Gastrocnemius medialis (tissue), 4 donors: ENCODE measurements around the gene TBC1D25. TPM values are rescaled to one million over a fixed set of nuclear protein-coding genes. Genes with fewer than 3 reads are reported as not detected.
A peak's percentile ranks its signal among the peaks of the same experiment; 100 is the strongest.

Source experiments
- ATAC-seq, 2 donors: fragments of 150-250 bp; one replicate each; pipeline ENCODE4 v1.9.1; 2016
- DNase-seq, 2 donors: peaks; one replicate each; pipeline ENCODE4 v3.0.0-alpha.2; 2019
- H3K27ac ChIP-seq, 4 donors: fragments of 200-600 bp; sonication (generic); 1 replicate in 1 of 4; 2 replicates in 3 of 4; pipeline ENCODE4 v1.5.1; 2016 to 2018; ENCODE audit warnings: mild to moderate bottlenecking in 2 of 4, moderate library complexity in 1 of 4
- H3K27me3 ChIP-seq, 3 donors: fragments of 200-600 bp; sonication (generic) in 2 of 3; 1 replicate in 1 of 3; 2 replicates in 2 of 3; pipeline versions ENCODE4 v1.5.1 to v1.6.0; 2016 to 2019; ENCODE audit warnings: mild to moderate bottlenecking in 1 of 3, moderate library complexity in 1 of 3
- H3K36me3 ChIP-seq, 2 donors: fragments of 200-600 bp; sonication (generic) in 1 of 2; one replicate each; pipeline ENCODE4 v1.5.1; 2017 to 2018
- H3K4me1 ChIP-seq, 2 donors: fragments of 200-600 bp; sonication (generic) in 1 of 2; one replicate each; pipeline ENCODE4 v1.5.1; 2016 to 2017; ENCODE audit warnings: mild to moderate bottlenecking in 2 of 2
- H3K4me3 ChIP-seq, 4 donors: fragments of 200-600 bp; sonication (generic) in 3 of 4; 1 replicate in 1 of 4; 2 replicates in 3 of 4; pipeline ENCODE4 v1.5.1; 2016 to 2019; ENCODE audit warnings: mild to moderate bottlenecking in 2 of 4
- H3K9me3 ChIP-seq, 3 donors: fragments of 200-600 bp; sonication (generic) in 2 of 3; 1 replicate in 1 of 3; 2 replicates in 2 of 3; pipeline ENCODE4 v1.5.1; 2016 to 2019
- CTCF ChIP-seq, 5 experiments: fragments of 450-650 bp in 3 of 5; fragments of 200-600 bp in 2 of 5; sonication (generic) in 2 of 5; IDR thresholded peaks in 4 of 5; conservative IDR thresholded peaks in 1 of 5; 1 replicate in 4 of 5; 2 replicates in 1 of 5; pipeline ENCODE4 v1.5.1; 2016 to 2019; ENCODE audit warnings: antibody characterized with exemption in 5 of 5, mild to moderate bottlenecking in 3 of 5, moderate library complexity in 3 of 5
- POLR2A ChIP-seq, 2 donors: fragments of 450-650 bp; IDR thresholded peaks; one replicate each; pipeline ENCODE4 v1.6.1; 2017; ENCODE audit warnings: antibody characterized with exemption in 2 of 2, mild to moderate bottlenecking in 2 of 2, moderate library complexity in 2 of 2
- in situ Hi-C, 4 donors: fragments of 200-750 bp; cut with MboI; loops; one replicate each; pipeline versions ENCODE4 v1.15.0 to v1.8.0; 2017; ENCODE audit warnings: low sequenced_read_pairs in 4 of 4
- intact Hi-C: fragments of 100-400 bp; cut with DNase I; formaldehyde crosslinking; loops from one replicate; pipeline ENCODE4 v1.15.1; 2023; ENCODE audit warnings: low total_unique reads
- total RNA-seq, 4 donors: library from RNA; depleted of rRNA; stranded (reverse); fragments of >200 nt; gene quantifications; one replicate each; pipeline versions ENCODE4 v1.1.0 to v1.2.3, GENCODE V29; 2016

The TBC1D25 gene
- total RNA-seq, 4 donors from 2014 or later: 10.3 to 14.8 (median 11.9) TPM

DNA sequence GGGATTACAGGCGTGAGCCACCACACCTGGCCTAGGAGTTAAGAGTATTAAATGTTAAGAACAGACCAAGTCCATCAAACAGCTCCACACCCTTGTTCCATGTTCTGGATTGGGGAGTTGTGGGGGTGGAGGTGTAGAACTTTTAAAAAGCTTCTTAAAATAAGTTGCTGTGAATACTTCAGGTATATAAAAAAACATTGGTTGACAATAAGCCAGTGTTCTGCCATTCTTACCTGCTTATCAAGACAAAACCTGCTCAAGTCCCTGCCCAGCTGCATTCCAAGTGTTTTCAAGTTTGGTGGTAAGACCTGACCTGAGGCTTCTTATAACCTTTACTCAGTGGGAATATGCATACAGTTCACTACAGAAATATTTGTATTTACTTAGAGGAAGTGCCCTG, 41.1 kb downstream of the TBC1D25 start:
- H3K4me1 ChIP-seq: peaks cover 7 to 12% of the 10 kb centered on the region in 2 donors
- DNase-seq (no peak), ATAC-seq (no peak)
- no peak overlapping the region for H3K4me3 ChIP-seq
- no peaks in the 10 kb centered on the region for H3K9me3 ChIP-seq
- H3K36me3 ChIP-seq: peaks cover 0 to 32% of the 10 kb centered on the region in 2 donors
- intact Hi-C loops (no loop called here), in situ Hi-C loops (no loop called here)
- TF ChIP-seq POLR2A (IDR thresholded peaks at IDR 0.05) (no peak), CTCF (IDR thresholded peaks at IDR 0.05 in 4 of 5, conservative IDR thresholded peaks at IDR 0.05 in 1 of 5) (no peak)
- H3K27ac ChIP-seq: no peak overlapping the region
- H3K27me3 ChIP-seq: no peaks in the 10 kb centered on the region

DNA sequence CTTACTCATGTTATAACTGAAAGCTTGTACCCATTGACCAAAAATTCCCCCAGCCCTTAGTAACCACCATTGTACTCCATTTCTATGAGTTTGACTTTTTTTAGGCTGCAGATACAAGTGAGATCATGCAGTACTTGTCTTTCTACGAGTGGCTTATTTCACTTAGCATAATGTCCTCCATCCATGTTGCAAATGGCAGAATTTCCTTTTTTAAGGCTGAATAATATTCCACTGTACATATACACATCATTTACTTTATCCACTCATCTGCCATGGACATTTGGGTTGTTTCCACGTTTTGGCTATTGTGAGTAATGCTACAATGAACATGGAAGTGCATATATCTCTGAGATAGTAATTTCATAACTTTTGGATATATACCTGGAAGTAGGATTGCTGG, 45.2 kb downstream of the TBC1D25 start:
- H3K4me1 ChIP-seq: no peaks in the 10 kb centered on the region
- no peaks in the 10 kb centered on the region for H3K9me3 ChIP-seq
- no peak overlapping the region for H3K4me3 ChIP-seq
- DNase-seq (no peak), ATAC-seq (no peak)
- no peak for TF ChIP-seq CTCF (IDR thresholded peaks at IDR 0.05 in 4 of 5, conservative IDR thresholded peaks at IDR 0.05 in 1 of 5)
- TF ChIP-seq POLR2A (IDR thresholded peaks at IDR 0.05): no peak
- H3K27ac ChIP-seq: no peak overlapping the region
- intact Hi-C loops: no loop called here
- H3K27me3 ChIP-seq: no peaks in the 10 kb centered on the region
- H3K36me3 ChIP-seq: no peaks in the 10 kb centered on the region
- in situ Hi-C loops: no loop called here

DNA sequence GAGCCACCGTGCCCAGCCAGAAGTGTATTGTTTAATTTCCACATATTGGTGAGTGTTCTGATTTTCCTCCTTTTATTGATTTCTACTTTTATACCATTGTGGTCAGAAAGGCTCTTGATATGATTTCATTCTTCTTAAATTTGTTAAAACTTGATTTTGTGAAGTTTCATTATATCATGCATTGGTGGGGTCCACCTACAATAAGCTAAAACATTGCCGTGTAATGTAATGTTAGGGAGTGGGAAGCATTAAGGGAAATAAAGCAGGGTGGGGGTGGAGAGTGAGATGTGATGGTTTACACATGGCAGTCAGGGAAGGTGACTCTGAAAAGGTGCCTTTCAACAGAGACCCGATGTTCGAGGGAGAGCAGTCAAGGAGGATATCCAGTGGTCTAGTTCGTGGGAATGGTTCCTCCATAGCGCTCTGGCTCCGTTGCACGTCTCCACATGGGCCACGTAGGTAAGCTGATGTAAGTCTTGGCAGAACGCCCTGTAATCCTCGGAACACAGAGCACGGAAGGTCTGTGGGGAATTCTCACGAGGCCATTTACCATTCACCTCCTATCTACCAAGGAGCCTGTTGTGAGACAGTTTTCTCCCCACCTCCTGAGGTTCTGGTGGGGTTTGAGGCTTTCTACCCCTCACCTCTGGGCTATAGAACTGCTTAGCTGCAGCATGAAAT, 50.1 kb downstream of the TBC1D25 start:
- peak overlapping the region; percentile 62 to 77 (median 72) for H3K27ac ChIP-seq
- TF ChIP-seq POLR2A (IDR thresholded peaks at IDR 0.05): peak in 1 of 2 donors; percentile 47
- no peak for TF ChIP-seq CTCF (IDR thresholded peaks at IDR 0.05 in 4 of 5, conservative IDR thresholded peaks at IDR 0.05 in 1 of 5)
- DNase-seq (no peak), ATAC-seq (peak in 1 of 2 donors; percentile 43)
- in situ Hi-C loops: no loop called here
- no peaks in the 10 kb centered on the region for H3K9me3 ChIP-seq
- no peaks in the 10 kb centered on the region for H3K36me3 ChIP-seq
- peak overlapping the region in 2 of 4 donors; percentile 23 to 37 for H3K4me3 ChIP-seq
- no peaks in the 10 kb centered on the region for H3K27me3 ChIP-seq
- H3K4me1 ChIP-seq: no peaks in the 10 kb centered on the region
- intact Hi-C loops: loop anchor here (10.0 kb wide), 1 partner anchor 85 kb away; no protein-coding TSS in a partner anchor

GRCh38 chrX:48590203-48591103, 50.9 kb downstream of the TBC1D25 start:
- H3K4me3 ChIP-seq: peak overlapping the region in 2 of 4 donors; percentile 23 to 37
- no peak for ATAC-seq
- in situ Hi-C loops: no loop called here

More at GRCh38 chrX:48590203-48591103, 50.9 kb downstream of the TBC1D25 start:
- Histone ChIP-seq H3K4me1 (no peaks in the 10 kb centered on the region), H3K27ac (peak overlapping the region; percentile 62 to 77 (median 72)), H3K36me3 (no peaks in the 10 kb centered on the region), H3K27me3 (no peaks in the 10 kb centered on the region), H3K9me3 (no peaks in the 10 kb centered on the region)
- intact Hi-C loops: loop anchor here (10.0 kb wide), 1 partner anchor 84 kb away; no protein-coding TSS in a partner anchor
- TF ChIP-seq POLR2A (IDR thresholded peaks at IDR 0.05): no peak
- TF ChIP-seq CTCF (IDR thresholded peaks at IDR 0.05 in 4 of 5, conservative IDR thresholded peaks at IDR 0.05 in 1 of 5): no peak
- DNase-seq: no peak
